ENCODE measurements around the gene ITPR2. TPM values are rescaled to one million over a fixed set of nuclear protein-coding genes. Genes with fewer than 3 reads are reported as not detected.

The ITPR2 gene
- total RNA-seq, 1 donor from 2014 or later = 12.5 TPM

GRCh38 chr12:26668847-26669246 is 164.1 kb downstream of the ITPR2 start:
- no peaks in the 10 kb centered on the region for H3K9me3 ChIP-seq
- TF ChIP-seq, protein P1, sequence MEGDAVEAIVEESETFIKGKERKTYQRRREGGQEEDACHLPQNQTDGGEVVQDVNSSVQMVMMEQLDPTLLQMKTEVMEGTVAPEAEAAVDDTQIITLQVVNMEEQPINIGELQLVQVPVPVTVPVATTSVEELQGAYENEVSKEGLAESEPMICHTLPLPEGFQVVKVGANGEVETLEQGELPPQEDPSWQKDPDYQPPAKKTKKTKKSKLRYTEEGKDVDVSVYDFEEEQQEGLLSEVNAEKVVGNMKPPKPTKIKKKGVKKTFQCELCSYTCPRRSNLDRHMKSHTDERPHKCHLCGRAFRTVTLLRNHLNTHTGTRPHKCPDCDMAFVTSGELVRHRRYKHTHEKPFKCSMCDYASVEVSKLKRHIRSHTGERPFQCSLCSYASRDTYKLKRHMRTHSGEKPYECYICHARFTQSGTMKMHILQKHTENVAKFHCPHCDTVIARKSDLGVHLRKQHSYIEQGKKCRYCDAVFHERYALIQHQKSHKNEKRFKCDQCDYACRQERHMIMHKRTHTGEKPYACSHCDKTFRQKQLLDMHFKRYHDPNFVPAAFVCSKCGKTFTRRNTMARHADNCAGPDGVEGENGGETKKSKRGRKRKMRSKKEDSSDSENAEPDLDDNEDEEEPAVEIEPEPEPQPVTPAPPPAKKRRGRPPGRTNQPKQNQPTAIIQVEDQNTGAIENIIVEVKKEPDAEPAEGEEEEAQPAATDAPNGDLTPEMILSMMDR (IDR thresholded peaks at IDR 0.05) = no peak
- no peaks in the 10 kb centered on the region for H3K4me1 ChIP-seq
- DNase-seq (ENCODE audit: low spot score in 2 of 2) = no peak
- peaks cover 3 to 9% of the 10 kb centered on the region in 2 donors for H3K36me3 ChIP-seq
- H3K4me3 ChIP-seq = no peak overlapping the region
- no peak overlapping the region for H3K27ac ChIP-seq
- H3K27me3 ChIP-seq = no peaks in the 10 kb centered on the region
- intact Hi-C loops (cut with DNase I) = no loop called here

- Histone ChIP-seq H3K27me3 (no peaks in the 10 kb centered on the region), H3K9me3 (no peaks in the 10 kb centered on the region), H3K36me3 (peaks cover 3 to 12% of the 10 kb centered on the region in 2 donors), H3K4me1 (no peaks in the 10 kb centered on the region), H3K4me3 (no peak overlapping the region), H3K27ac (no peak overlapping the region)
- DNase-seq (ENCODE audit: low spot score in 2 of 2) = no peak
- TF ChIP-seq, protein P1 (IDR thresholded peaks at IDR 0.05) = no peak
- intact Hi-C loops (cut with DNase I) = no loop called here
These were observed 164.8 kb downstream of the ITPR2 start for GRCh38 chr12:26668230-26668629.

GRCh38 chr12:26666286-26666685 is 166.7 kb downstream of the ITPR2 start:
- H3K4me3 ChIP-seq = no peak overlapping the region
- TF ChIP-seq, protein P1 (IDR thresholded peaks at IDR 0.05) = no peak
- H3K4me1 ChIP-seq = no peaks in the 10 kb centered on the region
- intact Hi-C loops (cut with DNase I) = no loop called here
- H3K9me3 ChIP-seq = no peaks in the 10 kb centered on the region
- H3K36me3 ChIP-seq = peaks cover 3 to 16% of the 10 kb centered on the region in 2 donors
- DNase-seq (ENCODE audit: low spot score in 2 of 2) = no peak
- no peak overlapping the region for H3K27ac ChIP-seq
- no peaks in the 10 kb centered on the region for H3K27me3 ChIP-seq

- H3K36me3 ChIP-seq = peaks cover 7 to 16% of the 10 kb centered on the region in 2 donors
- TF ChIP-seq, protein P1 (IDR thresholded peaks at IDR 0.05) = no peak
- intact Hi-C loops (cut with DNase I) = no loop called here
- H3K27ac ChIP-seq = no peak overlapping the region
- H3K4me3 ChIP-seq = no peak overlapping the region
- H3K9me3 ChIP-seq = no peaks in the 10 kb centered on the region
- no peaks in the 10 kb centered on the region for H3K4me1 ChIP-seq
- no peaks in the 10 kb centered on the region for H3K27me3 ChIP-seq
- no peak for DNase-seq (ENCODE audit: low spot score in 2 of 2)
These were observed 171.6 kb downstream of the ITPR2 start for GRCh38 chr12:26661399-26661798.

DNA sequence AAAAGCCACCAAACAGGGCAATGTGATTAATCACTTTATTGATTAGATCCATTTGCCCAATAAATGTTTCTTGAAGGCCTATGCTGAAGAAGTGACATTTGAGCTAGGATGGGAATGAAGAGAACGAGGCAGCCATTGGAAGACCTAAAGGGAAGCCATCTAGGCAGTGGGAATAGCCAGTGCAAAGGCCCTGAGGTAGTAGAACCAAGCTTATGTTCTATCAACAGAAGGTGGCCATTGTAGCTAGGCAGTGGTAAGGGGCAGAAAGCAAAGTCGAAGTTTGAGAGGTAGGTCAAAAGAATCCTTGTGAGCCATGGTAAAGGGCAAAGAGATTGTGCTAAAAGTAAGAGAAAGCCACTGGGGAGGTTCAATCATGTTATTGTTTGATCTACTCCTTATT is 173.1 kb downstream of the ITPR2 start:
- no peak overlapping the region for H3K27ac ChIP-seq
- H3K36me3 ChIP-seq = peaks cover 6 to 19% of the 10 kb centered on the region in 2 donors
- DNase-seq (ENCODE audit: low spot score in 2 of 2) = no peak
- intact Hi-C loops (cut with DNase I) = no loop called here
- H3K4me3 ChIP-seq = no peak overlapping the region
- TF ChIP-seq, protein P1 (IDR thresholded peaks at IDR 0.05) = no peak
- H3K27me3 ChIP-seq = no peaks in the 10 kb centered on the region
- H3K4me1 ChIP-seq = no peaks in the 10 kb centered on the region
- H3K9me3 ChIP-seq = no peaks in the 10 kb centered on the region

- TF ChIP-seq, protein P1 (IDR thresholded peaks at IDR 0.05) = no peak
- Histone ChIP-seq H3K27me3 (no peaks in the 10 kb centered on the region), H3K27ac (no peak overlapping the region), H3K4me1 (no peaks in the 10 kb centered on the region), H3K9me3 (no peaks in the 10 kb centered on the region), H3K4me3 (no peak overlapping the region), H3K36me3 (peaks cover 12 to 24% of the 10 kb centered on the region in 2 donors)
- DNase-seq (ENCODE audit: low spot score in 2 of 2) = no peak
- intact Hi-C loops (cut with DNase I) = no loop called here
These were observed 174.0 kb downstream of the ITPR2 start for GRCh38 chr12:26658991-26659390.

Measured in ascending aorta (tissue), 2 donors.